AG04449 (cell line): ENCODE data around the gene LMNA.

Experiments used
- CTCF ChIA-PET: fragments of 350-600 bp; formaldehyde crosslinking; extraction: SDS; loops from one replicate; lab custom pipeline; 2021; ENCODE audit warnings: antibody characterized with exemption; lab: Yijun Ruan, JAX
- POLR2A ChIA-PET: fragments of 400-600, 350-600 bp; formaldehyde crosslinking; extraction: SDS; loops from one replicate; lab custom pipeline; 2020; ENCODE audit warnings: antibody characterized with exemption, inconsistent platforms; lab: Yijun Ruan, JAX
- DNase-seq: peaks from one replicate; pipeline ENCODE4 v3.0.0-alpha.2; 2010; ENCODE audit warnings: low read depth, low spot score
- H3K4me3 ChIP-seq: 2 replicates; pipeline ENCODE4 v1.5.1; 2011; ENCODE audit warnings: low read depth, mild to moderate bottlenecking, control low read depth, low read length
- CTCF ChIP-seq: IDR thresholded peaks from one replicate; pipeline ENCODE4 v1.5.1; 2011; ENCODE audit warnings: mild to moderate bottlenecking, moderate library complexity, low read length, control low read depth, inconsistent platforms; ENCODE audit not compliant: insufficient read depth; ENCODE audit errors: missing control alignments

The LMNA gene

DNA sequence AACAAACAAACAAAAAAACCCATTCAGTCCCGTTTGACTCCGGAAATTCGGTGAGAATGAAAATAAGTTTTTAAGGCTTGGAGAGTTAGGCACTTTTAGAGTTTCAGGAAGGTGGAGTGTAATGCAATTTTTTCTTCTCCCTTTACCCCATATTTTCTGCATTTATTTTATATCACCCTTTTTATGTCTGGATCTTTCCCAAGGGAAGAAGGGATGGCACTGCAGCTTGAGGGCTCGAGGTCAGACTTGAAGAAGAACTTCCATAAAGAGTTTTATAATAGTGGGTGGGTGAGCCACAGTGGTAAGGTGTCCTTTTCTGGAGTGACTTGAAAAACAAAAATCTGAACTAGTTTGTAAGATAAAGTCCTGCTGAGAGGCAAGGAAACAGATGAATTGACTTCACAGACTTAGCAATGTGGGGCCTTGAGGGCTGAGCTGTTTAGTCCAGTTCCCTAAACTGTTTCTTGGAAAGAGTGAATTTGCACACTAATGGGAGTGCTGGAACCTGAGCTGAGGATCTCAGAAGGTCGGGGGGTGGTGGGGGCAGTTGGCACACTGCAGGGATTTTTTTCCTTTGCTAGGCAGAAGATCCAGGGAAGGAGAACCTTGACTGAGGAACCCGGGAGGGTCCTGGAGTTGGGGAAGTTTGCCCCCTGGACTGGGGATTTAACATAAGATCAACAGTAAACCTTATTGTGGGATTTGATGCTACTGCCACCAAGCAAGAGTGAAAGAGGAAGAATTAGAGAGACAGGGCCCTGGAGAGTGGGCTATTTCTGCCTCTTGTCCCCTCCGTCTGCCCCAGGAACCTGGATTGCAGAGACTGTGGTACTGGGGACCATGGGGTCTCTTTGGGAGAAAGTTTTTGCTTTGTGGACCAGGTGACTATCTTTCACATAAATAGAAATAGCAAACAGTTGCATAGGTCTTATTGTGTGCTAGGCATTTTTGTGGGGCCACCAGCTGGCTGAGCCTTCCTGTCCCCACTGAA is 30.4 kb upstream of the LMNA start:
- no peak for DNase-seq
- ChIA-PET CTCF (interaction anchor here (0.9 to 29.5 kb wide), 11 partner anchors 9 to 143 kb away, joined by 3 to 1837 read pairs (median 5); partner anchors contain the start of genes LMNA and SEMA4A), POLR2A (no interaction called here)
- H3K4me3 ChIP-seq, result peak overlapping the region; percentile 80
- TF ChIP-seq CTCF, result no peak

- no peak for TF ChIP-seq CTCF
- H3K4me3 ChIP-seq, result no peak overlapping the region
- ChIA-PET POLR2A (no interaction called here), CTCF (interaction anchor here (1.2 to 29.5 kb wide), 4 partner anchors 10 to 48 kb away, joined by 3 to 1837 read pairs (median 38); partner anchors contain the start of genes LMNA and SEMA4A)
- DNase-seq, result no peak
Measured at GRCh38 chr1:156086256-156086662, 28.3 kb upstream of the LMNA start.

GRCh38 chr1:156089704-156090103 is 24.8 kb upstream of the LMNA start:
- no peak overlapping the region for H3K4me3 ChIP-seq
- TF ChIP-seq CTCF, result no peak
- no peak for DNase-seq
- ChIA-PET CTCF (interaction anchor here (1.0 to 29.5 kb wide), 21 partner anchors 11 to 269 kb away, joined by 3 to 1837 read pairs (median 5); partner anchors contain the start of genes LMNA, PMF1, SEMA4A and SLC25A44), POLR2A (interaction anchor here (0.6 kb wide), 2 partner anchors 113 to 135 kb away, joined by 3 read pairs; no protein-coding TSS in a partner anchor)

DNA sequence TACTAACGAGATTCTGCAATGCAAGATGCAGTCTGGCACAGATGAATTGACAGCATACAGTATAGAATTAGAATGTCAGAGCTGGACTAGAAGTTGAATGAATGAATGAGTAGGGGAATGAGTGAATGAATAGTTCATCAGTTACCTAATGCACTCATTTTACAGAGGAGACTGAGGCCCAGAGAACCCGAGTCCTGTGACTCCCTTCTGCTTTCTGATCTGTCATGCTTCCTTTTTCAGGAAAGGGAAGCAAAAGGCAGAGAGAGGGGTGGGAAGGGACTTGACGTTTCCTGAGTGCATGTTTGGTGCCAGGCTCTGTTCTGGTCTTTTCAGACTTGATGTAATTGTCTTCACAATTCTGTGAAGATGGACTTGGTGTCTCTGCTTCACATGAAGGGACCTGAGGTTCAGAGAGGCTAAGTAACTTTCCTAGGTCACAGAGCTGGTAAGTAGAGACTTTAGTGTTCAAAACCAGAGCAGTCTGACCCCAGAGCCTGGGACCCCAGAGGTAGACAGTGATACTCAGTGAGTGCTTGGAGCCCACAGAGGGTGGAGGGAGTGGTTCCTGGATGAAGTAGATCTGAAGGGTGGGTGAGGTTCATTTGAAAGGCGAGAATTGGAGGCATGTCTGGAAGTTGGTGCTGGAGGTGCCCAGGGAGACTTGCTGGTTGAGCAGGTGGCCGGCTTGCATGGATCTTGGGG is 24.2 kb upstream of the LMNA start:
- CTCF ChIA-PET, result interaction anchor here (0.8 to 29.5 kb wide), 27 partner anchors 7 to 269 kb away, joined by 3 to 1837 read pairs (median 5); partner anchors contain the start of genes LMNA, PMF1, SEMA4A and SLC25A44
- TF ChIP-seq CTCF, result no peak
- H3K4me3 ChIP-seq, result no peak overlapping the region
- DNase-seq, result no peak
- POLR2A ChIA-PET, result interaction anchor here (0.6 kb wide), 1 partner anchor 135 kb away, joined by 3 read pairs; no protein-coding TSS in a partner anchor

DNA sequence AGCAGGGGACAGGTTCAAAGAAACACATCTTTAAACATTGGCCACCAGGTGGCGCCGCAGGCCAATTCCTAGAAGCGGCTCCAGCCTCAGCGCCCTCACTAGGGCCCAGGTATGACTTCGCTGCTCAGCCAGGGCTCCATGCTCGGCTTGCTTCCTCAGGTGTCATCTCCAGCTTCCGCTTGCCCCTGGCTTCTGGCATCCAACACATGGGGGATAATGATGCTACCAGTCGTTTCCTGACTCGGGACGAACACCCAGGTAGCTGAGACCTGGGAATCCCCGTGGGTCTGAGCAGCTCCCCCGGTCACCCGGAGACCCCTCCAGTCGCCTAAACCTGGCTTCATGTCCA is 23.7 kb upstream of the LMNA start:
- POLR2A ChIA-PET, result no interaction called here
- DNase-seq, result no peak
- TF ChIP-seq CTCF, result peak; percentile 72
- CTCF ChIA-PET, result interaction anchor here (0.6 to 29.5 kb wide), 27 partner anchors 8 to 268 kb away, joined by 3 to 1837 read pairs (median 5); partner anchors contain the start of genes LMNA, PMF1, SEMA4A and SLC25A44
- no peak overlapping the region for H3K4me3 ChIP-seq
